A673 (cell line): ENCODE measurements around the gene SPEF2.

ENCODE experiments used
- EZH2 ChIP-seq: fragments of 200-600 bp; sonication (generic); IDR thresholded peaks from 2 replicates; pipeline ENCODE4 v1.6.1; 2017; ENCODE audit warnings: borderline replicate concordance, low read depth, mild to moderate bottlenecking, mixed read lengths, antibody characterized with exemption, low read length; ENCODE audit not compliant: poor library complexity, severe bottlenecking
- TF ChIP-seq, protein P1 (sequence below): fragments of 300-800, 200-600 bp; sonication (generic); conservative IDR thresholded peaks from 2 replicates; pipeline ENCODE4 v1.5.1; 2017; ENCODE audit warnings: low read depth, mild to moderate bottlenecking, antibody characterized with exemption, low read length, moderate library complexity, mixed read lengths

GRCh38 chr5:35672995-35673394 is 55.3 kb downstream of the SPEF2 start:
- TF ChIP-seq, protein P1, sequence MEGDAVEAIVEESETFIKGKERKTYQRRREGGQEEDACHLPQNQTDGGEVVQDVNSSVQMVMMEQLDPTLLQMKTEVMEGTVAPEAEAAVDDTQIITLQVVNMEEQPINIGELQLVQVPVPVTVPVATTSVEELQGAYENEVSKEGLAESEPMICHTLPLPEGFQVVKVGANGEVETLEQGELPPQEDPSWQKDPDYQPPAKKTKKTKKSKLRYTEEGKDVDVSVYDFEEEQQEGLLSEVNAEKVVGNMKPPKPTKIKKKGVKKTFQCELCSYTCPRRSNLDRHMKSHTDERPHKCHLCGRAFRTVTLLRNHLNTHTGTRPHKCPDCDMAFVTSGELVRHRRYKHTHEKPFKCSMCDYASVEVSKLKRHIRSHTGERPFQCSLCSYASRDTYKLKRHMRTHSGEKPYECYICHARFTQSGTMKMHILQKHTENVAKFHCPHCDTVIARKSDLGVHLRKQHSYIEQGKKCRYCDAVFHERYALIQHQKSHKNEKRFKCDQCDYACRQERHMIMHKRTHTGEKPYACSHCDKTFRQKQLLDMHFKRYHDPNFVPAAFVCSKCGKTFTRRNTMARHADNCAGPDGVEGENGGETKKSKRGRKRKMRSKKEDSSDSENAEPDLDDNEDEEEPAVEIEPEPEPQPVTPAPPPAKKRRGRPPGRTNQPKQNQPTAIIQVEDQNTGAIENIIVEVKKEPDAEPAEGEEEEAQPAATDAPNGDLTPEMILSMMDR: no peak
- no peak for TF ChIP-seq EZH2
